Measurements from ENCODE around the gene PERM1.

DNA sequence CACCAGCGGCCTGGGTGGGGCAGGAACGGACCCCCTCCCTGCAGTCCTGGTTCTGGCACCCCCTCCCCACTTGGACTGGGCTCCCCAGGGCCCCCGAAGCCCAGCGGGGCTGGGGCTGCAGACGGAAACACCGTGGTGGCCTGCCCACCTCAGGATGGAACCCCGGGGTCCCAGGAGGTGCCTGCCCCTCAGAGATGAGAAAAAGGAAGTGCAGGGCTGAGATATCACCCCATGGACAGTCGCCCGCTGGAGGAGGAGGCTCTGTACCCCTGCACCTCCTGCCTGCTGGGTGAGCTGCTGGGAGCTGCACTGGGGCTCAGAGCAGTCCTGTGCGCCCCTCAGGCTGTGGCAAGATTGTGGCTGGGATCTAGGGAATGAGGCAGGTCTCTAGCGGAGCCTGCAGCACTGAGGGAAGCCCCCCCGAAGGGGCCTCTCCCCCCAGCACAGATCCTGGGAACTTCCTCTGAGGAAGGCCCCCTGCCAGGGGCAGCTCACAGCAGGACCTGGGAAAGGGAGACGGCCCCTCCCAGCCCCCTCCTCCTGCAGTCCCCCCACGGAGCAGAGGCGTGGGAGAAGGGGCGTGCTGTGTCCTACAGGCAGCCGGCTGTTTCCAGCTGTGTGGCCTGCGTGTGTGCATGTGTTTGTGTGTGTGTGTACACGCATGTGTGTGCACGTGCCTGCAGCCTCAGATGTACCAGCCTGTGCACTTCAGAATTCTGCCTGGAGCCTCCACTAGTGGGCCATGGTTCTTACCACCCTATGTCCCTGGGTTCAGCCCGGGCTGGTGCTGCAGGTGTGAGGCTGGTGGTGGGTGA lies 44.9 kb upstream of the PERM1 start:
- TF ChIP-seq, protein P1, sequence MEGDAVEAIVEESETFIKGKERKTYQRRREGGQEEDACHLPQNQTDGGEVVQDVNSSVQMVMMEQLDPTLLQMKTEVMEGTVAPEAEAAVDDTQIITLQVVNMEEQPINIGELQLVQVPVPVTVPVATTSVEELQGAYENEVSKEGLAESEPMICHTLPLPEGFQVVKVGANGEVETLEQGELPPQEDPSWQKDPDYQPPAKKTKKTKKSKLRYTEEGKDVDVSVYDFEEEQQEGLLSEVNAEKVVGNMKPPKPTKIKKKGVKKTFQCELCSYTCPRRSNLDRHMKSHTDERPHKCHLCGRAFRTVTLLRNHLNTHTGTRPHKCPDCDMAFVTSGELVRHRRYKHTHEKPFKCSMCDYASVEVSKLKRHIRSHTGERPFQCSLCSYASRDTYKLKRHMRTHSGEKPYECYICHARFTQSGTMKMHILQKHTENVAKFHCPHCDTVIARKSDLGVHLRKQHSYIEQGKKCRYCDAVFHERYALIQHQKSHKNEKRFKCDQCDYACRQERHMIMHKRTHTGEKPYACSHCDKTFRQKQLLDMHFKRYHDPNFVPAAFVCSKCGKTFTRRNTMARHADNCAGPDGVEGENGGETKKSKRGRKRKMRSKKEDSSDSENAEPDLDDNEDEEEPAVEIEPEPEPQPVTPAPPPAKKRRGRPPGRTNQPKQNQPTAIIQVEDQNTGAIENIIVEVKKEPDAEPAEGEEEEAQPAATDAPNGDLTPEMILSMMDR (IDR thresholded peaks at IDR 0.05) = no peak
- no peak for TF ChIP-seq POLR2A (IDR thresholded peaks at IDR 0.05)

All from thyroid gland (tissue), 4 donors.